Measurements from ENCODE around the gene EIF2AK2. TPM values are rescaled to one million over a fixed set of nuclear protein-coding genes. Genes with fewer than 3 reads are reported as not detected.

The EIF2AK2 gene
- total and polyA plus RNA-seq, 8 donors = 4.7 to 55.3 (median 11.4) TPM

GRCh38 chr2:37091873-37092272, 64.9 kb downstream of the EIF2AK2 start:
- no peak for TF ChIP-seq CTCF (IDR thresholded peaks at IDR 0.05)
- no peak for TF ChIP-seq EP300 (IDR thresholded peaks at IDR 0.05)
- no peak for TF ChIP-seq POLR2A (IDR thresholded peaks at IDR 0.05)
- TF ChIP-seq POLR2AphosphoS5 (IDR thresholded peaks at IDR 0.05) = no peak
- WGBS, 5 donors = 85 to 88% (median 87%) methylated on average over 5 of the region's 5 CpGs
- Histone ChIP-seq H3K36me3 (peaks cover 37 to 84% (median 79%) of the 10 kb centered on the region in 4 donors), H3K27ac (no peak overlapping the region), H3K9me3 (no peaks in the 10 kb centered on the region), H3K27me3 (no peaks in the 10 kb centered on the region), H3K4me3 (no peak overlapping the region), H3K4me1 (no peaks in the 10 kb centered on the region)
- no peak for DNase-seq
- intact Hi-C loops (cut with DNase I; ENCODE audit: low total_unique reads) = no loop called here

DNA sequence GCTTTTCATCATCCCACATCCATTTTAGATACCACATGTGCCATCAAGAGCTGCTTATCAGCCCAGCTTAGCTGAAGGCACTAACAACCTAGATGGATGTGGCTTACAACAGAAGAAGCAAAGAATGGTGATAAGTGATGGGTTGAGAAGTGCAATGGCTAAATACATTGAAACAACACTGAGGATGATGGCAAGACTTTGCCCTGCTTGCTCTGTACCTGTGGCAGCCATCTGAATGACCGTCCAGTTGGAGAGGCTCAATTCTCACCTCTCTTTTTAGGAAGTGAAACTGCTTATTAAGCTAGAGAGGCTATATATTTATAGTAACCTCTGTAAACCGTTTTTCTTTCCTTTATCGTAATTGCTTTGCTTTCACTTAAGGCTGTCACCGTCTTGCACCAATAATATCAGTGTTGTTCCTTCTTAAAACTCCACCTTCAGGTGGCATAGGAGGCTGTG, 66.7 kb downstream of the EIF2AK2 start:
- Histone ChIP-seq H3K4me1 (peaks cover 6 to 13% (median 8%) of the 10 kb centered on the region in 4 donors), H3K27ac (no peak overlapping the region), H3K4me3 (no peak overlapping the region), H3K36me3 (peaks cover 31 to 66% (median 60%) of the 10 kb centered on the region in 4 donors), H3K9me3 (no peaks in the 10 kb centered on the region), H3K27me3 (no peaks in the 10 kb centered on the region)
- WGBS, 5 donors = 88 to 93% (median 89%) methylated on average over 4 of the region's 4 CpGs
- TF ChIP-seq CTCF (IDR thresholded peaks at IDR 0.05) = no peak
- no peak for TF ChIP-seq POLR2AphosphoS5 (IDR thresholded peaks at IDR 0.05)
- no peak for TF ChIP-seq POLR2A (IDR thresholded peaks at IDR 0.05)
- TF ChIP-seq EP300 (IDR thresholded peaks at IDR 0.05) = no peak
- DNase-seq = no peak
- intact Hi-C loops (cut with DNase I; ENCODE audit: low total_unique reads) = no loop called here

- Histone ChIP-seq H3K4me3 (no peak overlapping the region), H3K27me3 (no peaks in the 10 kb centered on the region), H3K4me1 (peaks cover 24 to 43% (median 35%) of the 10 kb centered on the region in 4 donors), H3K9me3 (no peaks in the 10 kb centered on the region), H3K27ac (no peak overlapping the region), H3K36me3 (peaks cover 16 to 33% (median 31%) of the 10 kb centered on the region in 4 donors)
- WGBS, 5 donors = 61 to 75% (median 68%) methylated on average over 1 of the region's 1 CpG
- intact Hi-C loops (cut with DNase I; ENCODE audit: low total_unique reads) = no loop called here
- DNase-seq = no peak
- no peak for TF ChIP-seq EP300 (IDR thresholded peaks at IDR 0.05)
- no peak for TF ChIP-seq CTCF (IDR thresholded peaks at IDR 0.05)
- TF ChIP-seq POLR2AphosphoS5 (IDR thresholded peaks at IDR 0.05) = no peak
- TF ChIP-seq POLR2A (IDR thresholded peaks at IDR 0.05) = no peak
Observed at GRCh38 chr2:37085731-37086147, 71.0 kb downstream of the EIF2AK2 start.

- WGBS, 5 donors = 1 to 3% (median 1%) methylated on average over 10 of the region's 10 CpGs
- Histone ChIP-seq H3K36me3 (peaks cover 7 to 28% (median 23%) of the 10 kb centered on the region in 4 donors), H3K27me3 (no peaks in the 10 kb centered on the region), H3K4me1 (peaks cover 24 to 52% (median 45%) of the 10 kb centered on the region in 4 donors), H3K27ac (peak overlapping the region in 4 of 5 donors; percentile 80 to 88 (median 86)), H3K9me3 (no peaks in the 10 kb centered on the region), H3K4me3 (peak overlapping the region; percentile 83 to 97 (median 90))
- DNase-seq = no peak
- intact Hi-C loops (cut with DNase I; ENCODE audit: low total_unique reads) = no loop called here
- no peak for TF ChIP-seq EP300 (IDR thresholded peaks at IDR 0.05)
- TF ChIP-seq POLR2A (IDR thresholded peaks at IDR 0.05) = no peak
- TF ChIP-seq POLR2AphosphoS5 (IDR thresholded peaks at IDR 0.05) = no peak
- no peak for TF ChIP-seq CTCF (IDR thresholded peaks at IDR 0.05)
Observed at GRCh38 chr2:37084797-37085196, 72.0 kb downstream of the EIF2AK2 start.

All from stomach (tissue), 9 donors.